ENCODE results near the gene TIPARP.

Gene TIPARP

DNA sequence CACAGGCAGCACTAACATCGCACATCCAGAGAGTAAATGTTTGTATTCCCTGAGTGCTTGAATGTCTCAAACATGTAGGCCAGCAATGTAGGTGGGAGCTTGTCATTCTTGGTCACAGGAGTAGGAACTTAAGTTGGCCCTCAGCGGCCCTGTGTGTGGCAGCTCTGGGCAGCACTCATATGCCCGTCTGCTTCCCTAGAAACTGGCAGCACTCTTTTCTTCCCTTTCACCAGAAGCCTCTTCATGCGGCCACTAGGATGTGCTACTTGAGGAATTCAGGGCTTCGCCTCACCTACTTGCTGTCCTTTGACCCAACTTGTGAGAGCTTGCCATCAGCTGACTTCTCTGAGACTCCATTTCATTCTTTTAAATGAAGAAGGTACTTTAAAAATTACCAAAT, 69.5 kb downstream of the TIPARP start:
- no peak for DNase-seq

GRCh38 chr3:156744631-156745030, 70.2 kb downstream of the TIPARP start:
- DNase-seq: no peak

DNA sequence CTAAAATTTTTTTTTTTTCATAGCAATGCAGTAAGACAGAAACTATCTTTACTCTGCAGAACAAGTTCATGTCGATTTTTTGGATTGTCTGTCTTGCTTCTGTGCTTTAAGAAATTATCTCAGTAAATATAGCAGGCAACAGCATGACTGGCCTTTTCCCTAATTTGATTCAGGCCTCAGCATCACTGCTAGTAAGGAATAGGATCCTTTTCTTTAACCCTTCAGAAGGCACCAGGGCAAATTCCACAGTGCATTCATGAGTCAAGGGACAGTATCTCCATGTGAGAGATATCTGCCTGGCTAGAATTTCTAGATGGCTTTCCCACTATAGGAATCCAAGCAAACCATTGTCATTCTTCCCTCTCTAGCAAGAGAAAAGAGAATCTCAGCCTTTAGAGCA, 71.4 kb downstream of the TIPARP start:
- no peak for DNase-seq

- DNase-seq: no peak
Measured at GRCh38 chr3:156747046-156747445, 72.7 kb downstream of the TIPARP start.

DNA sequence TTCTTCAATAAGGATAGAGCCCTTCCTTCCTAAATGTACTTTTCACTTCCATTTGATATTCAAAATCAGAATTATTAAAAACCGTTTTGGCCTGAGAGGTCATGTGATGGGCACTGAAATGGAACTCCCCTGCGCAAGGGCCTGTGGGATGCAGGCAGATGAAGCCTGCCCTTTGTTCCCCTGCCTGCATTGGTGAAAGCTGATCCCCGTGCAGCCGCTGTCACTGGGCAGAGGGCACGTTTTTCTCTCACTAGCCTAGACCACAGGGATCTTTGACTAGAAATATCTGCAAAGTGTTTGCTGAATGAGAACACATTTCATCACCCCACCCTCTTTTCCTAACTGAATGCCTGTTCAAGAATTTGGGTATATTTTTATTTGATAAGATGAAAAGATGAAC, 74.9 kb downstream of the TIPARP start:
- no peak for DNase-seq

DNA sequence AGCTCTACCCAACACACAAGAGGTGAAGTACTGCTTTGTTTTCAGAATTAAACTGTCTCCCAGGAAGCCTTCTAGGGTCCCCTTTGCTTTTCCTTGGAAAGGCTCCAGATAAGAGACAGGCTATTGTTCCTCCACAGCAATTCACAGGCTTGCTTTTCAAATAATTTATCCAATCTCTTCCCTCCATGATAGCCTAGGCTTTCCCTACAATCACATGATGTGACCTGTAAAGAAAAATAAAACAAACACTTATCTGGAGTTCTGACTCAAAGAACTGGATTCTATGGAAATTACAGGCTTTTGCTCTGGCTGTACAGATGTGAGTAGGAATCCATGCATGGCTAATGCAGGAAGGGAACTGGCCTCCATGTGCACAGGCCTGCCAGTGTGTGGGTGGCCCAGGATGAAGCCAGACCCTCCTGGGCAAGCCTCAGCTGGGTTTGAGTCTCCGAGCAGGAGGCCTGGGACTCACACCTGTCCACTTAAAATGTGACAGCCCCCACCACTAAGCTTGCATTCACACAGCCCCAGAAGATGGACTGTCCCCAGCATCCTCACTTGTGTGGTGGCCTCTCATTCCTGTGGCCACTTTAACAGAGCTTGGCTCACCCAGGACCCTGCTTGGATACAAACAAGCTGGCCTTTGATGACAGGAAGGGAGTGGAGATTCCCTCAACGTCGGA, 75.9 kb downstream of the TIPARP start:
- no peak for DNase-seq

- no peak for DNase-seq
Measured at GRCh38 chr3:156750874-156751245, 76.5 kb downstream of the TIPARP start.

DNA sequence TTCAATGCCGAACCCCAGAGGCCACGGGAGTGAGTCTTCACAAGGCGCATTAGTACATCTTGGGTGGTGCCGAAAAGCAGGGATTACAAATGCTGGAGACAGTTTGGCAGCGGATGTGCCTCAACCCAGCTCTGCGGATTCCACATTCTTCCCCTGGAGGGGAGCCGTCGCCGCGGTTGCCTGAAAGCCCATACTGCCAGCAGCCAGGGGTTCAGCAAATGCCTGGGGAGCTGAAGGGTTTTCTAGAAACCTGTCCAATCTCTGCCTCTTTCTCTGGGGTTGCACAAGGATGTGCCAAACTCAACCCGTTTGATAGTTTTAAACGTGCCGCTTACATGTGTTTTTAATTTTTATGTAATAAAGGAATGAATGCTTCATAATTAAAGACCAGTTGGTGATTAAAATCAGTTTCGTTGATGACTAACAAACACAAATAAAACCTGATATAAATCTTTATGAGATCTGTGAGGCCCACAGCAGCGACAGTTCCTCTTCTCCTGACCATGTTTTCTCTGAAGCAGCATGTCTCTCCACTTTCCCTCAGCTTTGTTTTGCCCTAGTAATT, 77.2 kb downstream of the TIPARP start:
- no peak for DNase-seq

All from activated CD4-positive, alpha-beta T cell treated with anti-CD3 and anti-CD28 coated beads, Interleukin-2, amount 50 U/mL, for 1 hour (primary cell).